BE2C (cell line): ENCODE results near the gene LGALS7B.

Experiments
- DNase-seq: peaks from one replicate; pipeline ENCODE4 v3.0.0-alpha.2; 2020
- H3K27me3 ChIP-seq: fragments of 250-450 bp; sonication (Bioruptor Pico); 2 replicates; pipeline ENCODE4 v1.5.1; 2020; ENCODE audit warnings: mild to moderate bottlenecking
- H3K36me3 ChIP-seq: fragments of 250-450 bp; sonication (Bioruptor Pico); 2 replicates; pipeline ENCODE4 v1.5.1; 2020; ENCODE audit warnings: mild to moderate bottlenecking
- H3K4me1 ChIP-seq: fragments of 250-450 bp; sonication (Bioruptor Pico); 2 replicates; pipeline ENCODE4 v1.5.1; 2020
- H3K4me3 ChIP-seq: 2 replicates; pipeline ENCODE4 v1.5.1; 2011; ENCODE audit warnings: low read depth, low read length
- H3K9me3 ChIP-seq: fragments of 250-450 bp; sonication (Bioruptor Pico); 2 replicates; pipeline ENCODE4 v1.5.1; 2020
- CTCF ChIP-seq: IDR thresholded peaks from 2 replicates; pipeline ENCODE4 v1.5.1; 2012; ENCODE audit warnings: mild to moderate bottlenecking, low read depth, low read length

The LGALS7B gene

GRCh38 chr19:38840583-38840968, 51.6 kb downstream of the LGALS7B start:
- no peaks in the 10 kb centered on the region for H3K27me3 ChIP-seq
- no peaks in the 10 kb centered on the region for H3K9me3 ChIP-seq
- H3K4me3 ChIP-seq = no peak overlapping the region
- TF ChIP-seq CTCF = no peak
- H3K36me3 ChIP-seq = peaks cover 96% of the 10 kb centered on the region
- peak; percentile 50 for DNase-seq
- peaks cover 52% of the 10 kb centered on the region for H3K4me1 ChIP-seq
